Measurements from ENCODE around the gene TTC38.
A peak's percentile ranks its signal among the peaks of the same experiment; 100 is the strongest.

TTC38 gene

DNA sequence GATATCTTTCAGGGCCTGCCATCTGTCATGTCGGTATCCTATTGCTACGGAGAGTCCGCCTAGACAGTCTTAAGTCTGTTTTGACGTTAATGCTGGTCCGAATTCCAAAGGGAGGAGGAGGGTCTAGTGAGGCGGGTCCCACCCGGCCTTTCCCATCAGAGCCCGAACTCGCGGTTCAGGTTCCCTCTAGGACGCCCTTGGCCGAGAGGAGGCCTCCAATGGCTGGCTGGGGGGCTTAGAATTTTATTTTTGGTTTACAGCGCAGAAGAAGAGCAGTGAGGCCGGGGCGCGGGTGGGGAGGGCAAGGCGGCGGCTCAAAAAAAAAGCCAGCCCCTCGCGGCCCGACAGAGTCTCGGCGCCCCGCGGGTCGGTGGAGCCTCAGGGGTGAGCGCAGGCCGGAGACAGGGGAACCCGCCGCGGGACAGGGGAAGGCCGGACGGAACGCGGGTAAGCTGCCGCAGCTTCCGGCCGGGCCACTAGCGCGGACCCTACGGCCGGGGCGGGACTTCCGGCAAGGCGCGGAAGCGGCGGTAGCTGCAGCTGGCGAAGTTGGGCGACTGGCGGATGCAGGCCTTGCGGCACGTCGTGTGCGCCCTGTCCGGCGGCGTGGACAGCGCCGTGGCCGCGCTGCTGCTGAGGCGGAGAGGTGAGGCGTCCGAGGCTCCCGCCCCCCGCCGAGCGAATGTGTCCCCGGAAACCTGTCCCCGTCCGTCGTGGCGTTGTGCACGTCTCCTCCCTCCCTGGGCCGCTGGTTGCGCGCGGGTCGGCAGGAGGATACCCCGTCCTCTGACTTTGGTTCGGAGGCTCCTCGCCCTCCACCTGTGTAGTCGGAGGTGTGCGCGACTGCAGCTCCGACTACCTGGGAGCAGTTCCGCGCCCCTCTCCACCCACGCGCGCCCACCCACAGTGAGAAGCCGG lies 67.7 kb downstream of the TTC38 start, which contains the start of gene TRMU:
Gene TRMU, plus strand, starts transcription at position 514 of the 918 bp plus-strand sequence. Its CDS starts 51 bp downstream, at position 565.
- Mint-ChIP-seq H3K27ac (peak within 1 kb of the TSS; percentile 96), H3K27me3 (ENCODE audit: low read depth, poor library complexity) (peaks cover 5% of the 10 kb centered on the region), H3K9me3 (no peaks in the 10 kb centered on the region), H3K36me3 (ENCODE audit: low read depth) (peaks cover 42% of the 10 kb centered on the region), H3K4me3 (peak within 1 kb of the TSS; percentile 96), H3K4me1 (peaks cover 31% of the 10 kb centered on the region)
- DNase-seq = peak; percentile 88
- TF ChIP-seq, protein P1, sequence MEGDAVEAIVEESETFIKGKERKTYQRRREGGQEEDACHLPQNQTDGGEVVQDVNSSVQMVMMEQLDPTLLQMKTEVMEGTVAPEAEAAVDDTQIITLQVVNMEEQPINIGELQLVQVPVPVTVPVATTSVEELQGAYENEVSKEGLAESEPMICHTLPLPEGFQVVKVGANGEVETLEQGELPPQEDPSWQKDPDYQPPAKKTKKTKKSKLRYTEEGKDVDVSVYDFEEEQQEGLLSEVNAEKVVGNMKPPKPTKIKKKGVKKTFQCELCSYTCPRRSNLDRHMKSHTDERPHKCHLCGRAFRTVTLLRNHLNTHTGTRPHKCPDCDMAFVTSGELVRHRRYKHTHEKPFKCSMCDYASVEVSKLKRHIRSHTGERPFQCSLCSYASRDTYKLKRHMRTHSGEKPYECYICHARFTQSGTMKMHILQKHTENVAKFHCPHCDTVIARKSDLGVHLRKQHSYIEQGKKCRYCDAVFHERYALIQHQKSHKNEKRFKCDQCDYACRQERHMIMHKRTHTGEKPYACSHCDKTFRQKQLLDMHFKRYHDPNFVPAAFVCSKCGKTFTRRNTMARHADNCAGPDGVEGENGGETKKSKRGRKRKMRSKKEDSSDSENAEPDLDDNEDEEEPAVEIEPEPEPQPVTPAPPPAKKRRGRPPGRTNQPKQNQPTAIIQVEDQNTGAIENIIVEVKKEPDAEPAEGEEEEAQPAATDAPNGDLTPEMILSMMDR (IDR thresholded peaks at IDR 0.05) = no peak

DNA sequence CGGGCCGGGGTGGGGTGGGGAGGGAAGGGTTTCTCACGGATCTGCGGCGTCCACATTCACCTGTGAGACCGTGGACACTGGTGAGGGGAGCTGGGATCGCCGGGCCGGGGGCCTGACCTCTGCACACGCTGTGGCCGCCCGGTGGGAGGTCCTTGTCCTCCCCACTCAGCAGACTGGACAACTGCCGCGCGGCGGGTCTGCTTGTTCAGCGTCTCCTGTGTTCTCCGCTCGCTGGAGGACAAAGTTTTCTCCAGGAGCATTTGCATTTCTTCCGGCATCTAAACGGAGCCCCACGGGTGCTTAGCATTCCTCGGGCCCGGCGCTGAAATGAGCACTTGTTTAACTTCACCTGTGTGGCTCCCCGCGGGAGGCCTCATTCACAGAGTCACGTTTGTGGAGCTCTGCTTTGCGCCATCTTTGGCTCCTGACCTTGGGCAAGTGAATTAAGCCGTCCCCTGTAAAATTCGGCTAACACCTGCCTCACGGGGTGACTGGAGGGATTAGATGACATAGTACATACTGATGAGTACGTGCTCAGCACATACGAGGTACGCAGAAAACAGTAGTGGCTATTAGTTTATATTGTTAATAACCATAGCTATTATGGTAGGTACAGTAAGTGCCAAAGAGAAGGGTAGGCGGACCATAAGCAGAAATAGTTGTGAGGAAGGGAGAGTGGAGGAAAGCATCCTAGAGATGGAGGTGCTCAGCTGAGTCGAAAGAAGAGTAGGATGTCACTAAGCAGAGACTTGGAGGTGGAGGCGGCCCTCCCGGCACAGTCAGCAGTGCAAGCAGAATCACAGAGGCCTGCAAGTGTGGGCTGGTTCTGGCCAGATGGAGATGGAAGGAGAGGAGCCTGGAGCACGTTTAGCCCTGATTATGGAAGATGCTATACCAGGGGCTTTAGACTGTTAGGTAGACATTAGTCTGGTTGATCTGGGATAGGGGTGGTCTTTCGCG lies 68.6 kb downstream of the TTC38 start:
- Mint-ChIP-seq H3K27ac (peak overlapping the region; percentile 31), H3K27me3 (ENCODE audit: low read depth, poor library complexity) (peaks cover 5% of the 10 kb centered on the region), H3K4me3 (peak overlapping the region; percentile 96), H3K9me3 (no peaks in the 10 kb centered on the region), H3K36me3 (ENCODE audit: low read depth) (peaks cover 48% of the 10 kb centered on the region), H3K4me1 (peaks cover 31% of the 10 kb centered on the region)
- DNase-seq = peak; percentile 53
- TF ChIP-seq, protein P1 (IDR thresholded peaks at IDR 0.05) = no peak

DNA sequence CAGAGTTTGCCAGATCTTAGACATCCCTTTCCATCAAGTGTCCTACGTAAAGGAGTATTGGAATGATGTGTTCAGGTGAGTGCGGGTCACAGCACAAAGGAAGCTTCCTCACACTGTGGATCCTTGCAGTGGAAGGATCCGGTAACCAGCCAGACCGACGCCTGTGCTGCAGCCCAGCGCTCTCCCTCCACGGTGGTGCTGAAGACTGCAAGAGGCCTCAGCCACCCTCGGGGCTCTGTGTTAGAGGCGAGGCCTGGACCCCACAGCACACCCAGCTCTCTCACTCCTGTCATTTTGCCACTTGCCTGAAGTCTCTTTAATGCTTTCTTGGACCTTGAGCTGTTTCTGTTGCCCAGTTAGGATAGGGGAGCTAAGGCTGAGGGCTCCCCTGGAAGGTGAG lies 70.1 kb downstream of the TTC38 start:
- TF ChIP-seq, protein P1 (IDR thresholded peaks at IDR 0.05) = no peak
- H3K36me3 Mint-ChIP-seq (ENCODE audit: low read depth) = peaks cover 57% of the 10 kb centered on the region
- peak overlapping the region; percentile 59 for H3K4me3 Mint-ChIP-seq
- DNase-seq = no peak
- peaks cover 31% of the 10 kb centered on the region for H3K4me1 Mint-ChIP-seq
- no peaks in the 10 kb centered on the region for H3K9me3 Mint-ChIP-seq
- H3K27ac Mint-ChIP-seq = no peak overlapping the region
- H3K27me3 Mint-ChIP-seq (ENCODE audit: low read depth, poor library complexity) = peaks cover 4% of the 10 kb centered on the region

DNA sequence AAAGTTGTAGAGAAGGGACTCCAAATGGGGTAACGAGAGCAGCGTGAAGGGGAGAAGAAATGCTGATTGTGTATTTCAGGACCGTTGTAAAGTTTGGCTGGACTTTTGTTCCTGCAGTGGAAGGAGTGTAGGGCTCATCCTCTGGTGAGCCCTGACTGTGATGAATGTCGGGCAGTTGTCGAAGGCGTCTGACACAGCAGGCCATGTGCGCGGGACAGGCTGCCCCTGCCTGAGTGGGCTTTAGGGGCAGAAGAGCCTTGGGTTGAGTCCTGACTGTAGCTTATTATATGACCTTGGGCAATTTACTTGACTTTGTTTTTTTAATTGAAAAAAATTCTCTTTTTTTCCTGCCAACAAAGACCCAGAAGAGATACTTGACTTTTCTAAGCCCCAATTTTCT lies 70.8 kb downstream of the TTC38 start:
- H3K4me3 Mint-ChIP-seq = no peak overlapping the region
- no peak for DNase-seq
- peaks cover 31% of the 10 kb centered on the region for H3K4me1 Mint-ChIP-seq
- peaks cover 53% of the 10 kb centered on the region for H3K36me3 Mint-ChIP-seq (ENCODE audit: low read depth)
- no peak overlapping the region for H3K27ac Mint-ChIP-seq
- TF ChIP-seq, protein P1 (IDR thresholded peaks at IDR 0.05) = no peak
- no peaks in the 10 kb centered on the region for H3K9me3 Mint-ChIP-seq
- peaks cover 2% of the 10 kb centered on the region for H3K27me3 Mint-ChIP-seq (ENCODE audit: low read depth, poor library complexity)

DNA sequence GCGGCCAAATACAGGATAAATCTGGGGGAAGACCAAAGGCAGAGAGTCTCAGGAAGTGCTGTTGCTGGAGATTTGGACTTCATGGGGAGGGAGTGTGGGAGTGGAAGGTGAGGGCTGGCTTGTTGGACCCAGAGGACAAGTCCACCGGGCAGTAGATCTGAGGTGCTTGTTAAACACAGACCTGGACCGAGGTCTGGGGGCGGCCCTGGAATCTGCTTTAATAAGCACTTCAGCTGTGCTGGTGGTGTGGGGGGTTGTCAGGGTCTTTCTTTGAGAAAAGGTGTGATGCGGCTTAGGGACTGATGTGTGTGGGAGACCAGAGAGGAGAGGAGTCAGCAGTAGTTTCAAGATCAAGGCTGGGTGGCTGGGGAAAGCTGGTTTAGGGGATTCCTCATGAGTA lies 72.1 kb downstream of the TTC38 start:
- TF ChIP-seq, protein P1 (IDR thresholded peaks at IDR 0.05) = no peak
- peak overlapping the region; percentile 27 for H3K27ac Mint-ChIP-seq
- no peak for DNase-seq

More for the DNA sequence above, 72.1 kb downstream of the TTC38 start:
- Mint-ChIP-seq H3K4me1 (peaks cover 24% of the 10 kb centered on the region), H3K4me3 (no peak overlapping the region), H3K27me3 (ENCODE audit: low read depth, poor library complexity) (peaks cover 2% of the 10 kb centered on the region), H3K9me3 (no peaks in the 10 kb centered on the region), H3K36me3 (ENCODE audit: low read depth) (peaks cover 64% of the 10 kb centered on the region)
